GM12875 (cell line): ENCODE data around the gene HPCA.
A peak's percentile ranks its signal among the peaks of the same experiment; 100 is the strongest.

Experiments
- H3K4me3 ChIP-seq: one replicate; pipeline ENCODE4 v1.5.1; 2011; ENCODE audit warnings: low read depth, low read length, control low read depth
- CTCF ChIP-seq: IDR thresholded peaks from 2 replicates; pipeline ENCODE4 v1.5.1; 2011; ENCODE audit warnings: low read depth, mild to moderate bottlenecking, control low read depth, inconsistent platforms, low read length, moderate library complexity, borderline replicate concordance; ENCODE audit not compliant: insufficient read depth

The HPCA gene

GRCh38 chr1:32867151-32867550 is 19.1 kb upstream of the HPCA start:
- H3K4me3 ChIP-seq, result no peak overlapping the region
- no peak for TF ChIP-seq CTCF

GRCh38 chr1:32867671-32868070 is 18.6 kb upstream of the HPCA start:
- TF ChIP-seq CTCF, result no peak
- H3K4me3 ChIP-seq, result no peak overlapping the region

DNA sequence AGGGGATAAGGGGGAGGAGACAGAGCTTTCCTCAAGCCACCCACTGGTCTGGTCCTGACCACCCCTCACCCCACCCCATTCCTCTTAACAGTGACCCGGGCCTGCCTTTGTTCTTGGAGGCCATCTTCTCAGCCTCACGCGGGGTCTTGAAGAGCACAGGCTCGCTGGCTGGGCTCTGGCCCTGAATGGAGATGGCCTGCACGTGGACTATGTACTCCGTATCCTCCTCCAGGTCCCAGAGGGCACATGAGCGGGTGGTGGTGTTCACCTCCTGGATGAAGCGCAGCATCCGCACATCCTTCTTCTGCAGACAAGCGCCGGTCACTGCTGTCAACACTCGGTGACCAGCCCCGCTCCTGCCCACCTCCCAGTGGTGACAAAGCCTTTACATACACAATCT is 18.2 kb upstream of the HPCA start:
- no peak for TF ChIP-seq CTCF

GRCh38 chr1:32868806-32869455 is 17.4 kb upstream of the HPCA start:
- no peak overlapping the region for H3K4me3 ChIP-seq
- no peak for TF ChIP-seq CTCF

More for the DNA sequence above, 18.2 kb upstream of the HPCA start:
- H3K4me3 ChIP-seq, result no peak overlapping the region

DNA sequence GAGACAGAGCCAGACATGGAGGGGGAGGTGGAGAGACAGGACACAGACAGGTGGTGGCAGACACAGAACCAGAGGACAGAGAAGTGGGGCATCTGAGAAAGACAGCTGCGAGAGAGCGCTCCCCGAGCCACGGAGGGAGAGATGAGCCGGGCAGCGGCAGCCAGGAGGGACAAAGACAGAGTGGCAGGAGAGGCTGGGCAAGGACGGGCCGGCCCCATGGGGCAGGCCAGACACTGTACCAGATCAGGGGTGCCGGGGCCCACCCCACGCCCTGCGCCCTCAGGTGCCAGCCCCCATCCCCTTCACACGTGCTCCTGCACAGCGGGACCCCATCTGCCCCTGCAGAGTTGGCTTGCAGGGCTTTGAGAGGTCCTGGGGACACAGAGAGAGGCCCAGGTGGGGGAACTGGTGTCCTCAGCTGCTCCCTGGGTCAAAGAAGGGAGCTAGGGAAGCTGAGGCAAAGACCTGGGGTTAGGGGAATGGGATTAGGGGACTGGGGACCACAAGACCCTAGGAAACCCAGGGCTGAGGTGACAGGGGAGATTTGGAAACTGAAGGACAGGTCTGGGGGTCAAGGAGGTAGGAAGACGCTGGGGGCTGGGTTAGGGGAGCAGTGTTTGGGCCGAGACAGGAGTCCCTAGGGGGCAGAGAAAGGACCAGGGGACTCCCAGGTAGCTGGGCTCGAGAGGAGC is 16.2 kb upstream of the HPCA start:
- no peak overlapping the region for H3K4me3 ChIP-seq
- TF ChIP-seq CTCF, result no peak

GRCh38 chr1:32870615-32871363 is 15.5 kb upstream of the HPCA start, which contains the start of gene FNDC5:
Gene FNDC5, minus strand, starts transcription at chr1:32870912.
- TF ChIP-seq CTCF, result no peak

More at GRCh38 chr1:32870615-32871363, 15.5 kb upstream of the HPCA start, which contains the start of gene FNDC5:
- H3K4me3 ChIP-seq, result peak within 1 kb of the TSS; percentile 26
